Epithelial cell of esophagus (primary cell): ENCODE measurements around the gene ADAM17.

Source experiments
- DNase-seq: peaks from one replicate; pipeline ENCODE4 v3.0.0; 2010; ENCODE audit warnings: low read depth
- H3K4me3 ChIP-seq: 2 replicates; pipeline ENCODE4 v1.5.1; 2011; ENCODE audit warnings: mild to moderate bottlenecking, low read length, control low read depth
- CTCF ChIP-seq: IDR thresholded peaks from 2 replicates; pipeline ENCODE4 v1.5.1; 2011; ENCODE audit warnings: low read depth, mild to moderate bottlenecking, low read length, control low read depth, inconsistent platforms; ENCODE audit not compliant: insufficient read depth; ENCODE audit errors: missing control alignments

Gene ADAM17

GRCh38 chr2:9484533-9484932 lies 71.1 kb downstream of the ADAM17 start:
- H3K4me3 ChIP-seq, result no peak overlapping the region
- TF ChIP-seq CTCF, result no peak
- DNase-seq, result no peak

- H3K4me3 ChIP-seq, result no peak overlapping the region
- no peak for TF ChIP-seq CTCF
- DNase-seq, result peak; percentile 28
Measured at GRCh38 chr2:9483107-9483506, 72.5 kb downstream of the ADAM17 start.

- DNase-seq, result no peak
- no peak overlapping the region for H3K4me3 ChIP-seq
- TF ChIP-seq CTCF, result no peak
Measured at GRCh38 chr2:9480157-9480556, 75.5 kb downstream of the ADAM17 start.

DNA sequence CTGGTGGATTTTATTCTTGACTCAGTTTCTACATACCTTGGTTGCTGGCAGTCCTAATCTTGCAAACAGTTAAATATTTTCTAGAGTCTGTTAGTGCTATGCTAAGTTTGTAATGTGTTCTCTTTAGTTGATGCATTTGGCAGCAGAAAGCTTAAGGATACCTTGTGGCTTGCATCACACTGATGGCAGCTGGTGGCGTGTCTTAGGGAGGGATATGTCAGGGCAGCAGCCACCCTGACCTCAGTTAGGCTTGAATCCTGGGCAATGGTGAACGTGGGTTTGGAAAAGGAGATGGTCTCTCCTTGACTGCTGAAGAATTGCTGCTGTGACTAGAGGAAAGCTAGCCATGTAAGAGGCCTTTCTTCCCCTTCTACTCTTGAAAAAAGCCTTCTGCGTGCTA lies 77.1 kb downstream of the ADAM17 start:
- DNase-seq, result no peak
- no peak for TF ChIP-seq CTCF

GRCh38 chr2:9477914-9478313 lies 77.7 kb downstream of the ADAM17 start:
- DNase-seq, result no peak
- TF ChIP-seq CTCF, result no peak
- no peak overlapping the region for H3K4me3 ChIP-seq

More for the DNA sequence above, 77.1 kb downstream of the ADAM17 start:
- no peak overlapping the region for H3K4me3 ChIP-seq

DNA sequence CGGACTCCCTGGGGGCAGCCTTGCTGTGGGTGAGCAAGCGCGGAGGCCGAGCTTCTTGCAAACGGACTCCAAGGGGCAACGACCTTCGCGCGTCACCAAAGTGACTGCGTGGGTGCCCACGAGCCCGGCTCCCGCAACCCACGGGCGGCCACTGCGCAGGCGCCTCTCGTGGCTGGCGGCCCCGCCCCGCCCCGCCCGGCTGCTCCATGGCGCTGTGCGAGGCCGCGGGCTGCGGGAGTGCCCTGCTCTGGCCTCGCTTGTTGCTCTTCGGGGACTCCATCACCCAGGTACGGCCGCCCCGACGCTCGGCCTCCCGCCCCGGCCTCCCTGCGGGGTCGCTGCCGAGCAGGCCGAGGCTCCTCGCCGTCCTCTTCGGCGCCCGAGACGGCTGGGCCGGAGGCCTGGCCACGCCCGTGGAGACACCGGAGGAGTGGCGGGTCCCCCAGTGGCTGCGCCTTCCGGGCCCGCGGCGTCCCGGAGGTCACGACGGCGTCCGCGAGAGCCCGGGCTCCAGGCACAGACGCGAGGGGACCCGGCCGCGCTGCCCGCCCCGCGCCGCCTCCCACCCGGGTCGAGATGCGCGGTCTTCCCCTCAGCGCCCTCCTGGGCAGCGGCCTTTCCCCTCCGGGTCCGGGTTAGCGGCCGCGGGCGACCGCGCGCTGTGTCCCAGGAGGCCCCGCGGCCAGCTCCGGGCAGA lies 81.1 kb downstream of the ADAM17 start, which contains the start of gene IAH1:
Gene IAH1, plus strand, starts transcription at position 191 of the 697 bp plus-strand sequence. Its CDS starts 16 bp downstream, at position 207.
- TF ChIP-seq CTCF, result no peak
- H3K4me3 ChIP-seq, result peak within 1 kb of the TSS; percentile 42
- DNase-seq, result peak; percentile 48

GRCh38 chr2:9473985-9474360 lies 81.7 kb downstream of the ADAM17 start:
- DNase-seq, result no peak
- TF ChIP-seq CTCF, result no peak
- H3K4me3 ChIP-seq, result peak overlapping the region; percentile 42
